H9 (cell line): Measurements from ENCODE around the gene TWF1. TPM values are rescaled to one million over a fixed set of nuclear protein-coding genes. Genes with fewer than 3 reads are reported as not detected.

ENCODE experiments used
- DNase-seq: peaks from one replicate; pipeline ENCODE4 v3.0.0-alpha.2; 2017
- H2AFZ ChIP-seq: one replicate; pipeline ENCODE4 v1.6.1; 2013; ENCODE audit warnings: mild to moderate bottlenecking, low read length, control low read depth, moderate library complexity
- H2AK5ac ChIP-seq: 2 replicates; pipeline ENCODE4 v1.6.1; 2013; ENCODE audit warnings: low read length, control low read depth, mixed read lengths; ENCODE audit not compliant: insufficient read length
- H2BK120ac ChIP-seq: one replicate; pipeline ENCODE4 v1.6.1; 2013; ENCODE audit warnings: low read depth, mild to moderate bottlenecking, low read length, control low read depth, inconsistent platforms; ENCODE audit not compliant: poor library complexity, severe bottlenecking
- H2BK12ac ChIP-seq: 2 replicates; pipeline ENCODE4 v1.6.1; 2013; ENCODE audit warnings: low read length, control low read depth, mixed read lengths, low read depth; ENCODE audit not compliant: insufficient read length
- H2BK15ac ChIP-seq: 2 replicates; pipeline ENCODE4 v1.6.1; 2013; ENCODE audit warnings: low read depth, low read length, control low read depth
- H2BK20ac ChIP-seq: one replicate; pipeline ENCODE4 v1.6.1; 2013; ENCODE audit warnings: low read depth, mild to moderate bottlenecking, low read length, control low read depth, inconsistent platforms; ENCODE audit not compliant: poor library complexity, severe bottlenecking
- H2BK5ac ChIP-seq: 2 replicates; pipeline ENCODE4 v1.6.1; 2013; ENCODE audit warnings: low read length, control low read depth, mixed read lengths; ENCODE audit not compliant: insufficient read length
- H3K14ac ChIP-seq: 2 replicates; pipeline ENCODE4 v1.6.1; 2013; ENCODE audit warnings: low read length, control low read depth; ENCODE audit not compliant: insufficient read depth
- H3K18ac ChIP-seq: 2 replicates; pipeline ENCODE4 v1.6.1; 2013; ENCODE audit warnings: low read depth, mild to moderate bottlenecking, mixed read lengths, low read length, control low read depth; ENCODE audit not compliant: insufficient read length
- H3K23ac ChIP-seq: 2 replicates; pipeline ENCODE4 v1.6.1; 2013; ENCODE audit warnings: low read length, control low read depth, mixed read lengths, low read depth; ENCODE audit not compliant: insufficient read length
- H3K23me2 ChIP-seq: 2 replicates; pipeline ENCODE4 v1.6.1; 2013; ENCODE audit warnings: low read depth, mild to moderate bottlenecking, mixed read lengths, low read length, control low read depth; ENCODE audit not compliant: insufficient read length, poor library complexity, severe bottlenecking
- H3K27ac ChIP-seq: 2 replicates; pipeline ENCODE4 v1.5.1; 2013; ENCODE audit warnings: low read length, control low read depth, mixed read lengths, low read depth; ENCODE audit not compliant: insufficient read length
- H3K27me3 ChIP-seq: 2 replicates; pipeline ENCODE4 v1.6.1; 2013; ENCODE audit warnings: low read length, control low read depth, inconsistent platforms; ENCODE audit not compliant: insufficient read depth
- H3K4ac ChIP-seq: 2 replicates; pipeline ENCODE4 v1.6.1; 2013; ENCODE audit warnings: low read depth, mild to moderate bottlenecking, control low read depth, inconsistent platforms, low read length, moderate library complexity
- H3K4me1 ChIP-seq: 2 replicates; pipeline ENCODE4 v1.6.1; 2013; ENCODE audit warnings: low read length, control low read depth, inconsistent platforms; ENCODE audit not compliant: insufficient read depth
- H3K4me2 ChIP-seq: 2 replicates; pipeline ENCODE4 v1.6.1; 2013; ENCODE audit warnings: low read length, control low read depth, mixed read lengths; ENCODE audit not compliant: insufficient read length, insufficient read depth
- H3K56ac ChIP-seq: 2 replicates; pipeline ENCODE4 v1.6.1; 2013; ENCODE audit warnings: low read depth, mild to moderate bottlenecking, mixed read lengths, low read length, control low read depth; ENCODE audit not compliant: insufficient read length
- H3K79me1 ChIP-seq: 2 replicates; pipeline ENCODE4 v1.6.1; 2013; ENCODE audit warnings: low read depth, mild to moderate bottlenecking, moderate library complexity, low read length, control low read depth, inconsistent platforms; ENCODE audit not compliant: insufficient read depth, poor library complexity, severe bottlenecking
- H3K79me2 ChIP-seq: 2 replicates; pipeline ENCODE4 v1.6.1; 2013; ENCODE audit warnings: low read length, control low read depth, inconsistent platforms; ENCODE audit not compliant: insufficient read depth
- H3K9ac ChIP-seq: 2 replicates; pipeline ENCODE4 v1.6.1; 2013; ENCODE audit warnings: low read length, control low read depth, mixed read lengths; ENCODE audit not compliant: insufficient read length; ENCODE audit errors: extremely low read depth
- H3K9me3 ChIP-seq: one replicate; pipeline ENCODE4 v1.6.1; 2013; ENCODE audit warnings: low read depth, low read length, inconsistent platforms; ENCODE audit not compliant: control insufficient read depth
- H3T11ph ChIP-seq: one replicate; pipeline ENCODE4 v1.6.1; 2013; ENCODE audit warnings: mild to moderate bottlenecking, low read length, control low read depth, inconsistent platforms
- H4K20me1 ChIP-seq: one replicate; pipeline ENCODE4 v1.6.1; 2013; ENCODE audit not compliant: control insufficient read depth, insufficient read length, insufficient read depth
- H4K5ac ChIP-seq: 2 replicates; pipeline ENCODE4 v1.6.1; 2013; ENCODE audit warnings: low read depth, mild to moderate bottlenecking, mixed read lengths, low read length, control low read depth; ENCODE audit not compliant: insufficient read length
- H4K8ac ChIP-seq: replicated peaks from 2 replicates; pipeline ENCODE4 v1.6.1; 2013; ENCODE audit warnings: low read length, control low read depth, mixed read lengths, low read depth; ENCODE audit not compliant: insufficient read length
- H4K91ac ChIP-seq: 2 replicates; pipeline ENCODE4 v1.6.1; 2013; ENCODE audit warnings: low read depth, mild to moderate bottlenecking, moderate library complexity, mixed read lengths, low read length, control low read depth; ENCODE audit not compliant: insufficient read length
- H3K27ac Mint-ChIP-seq, 3 experiments: 2 replicates in 2 of 3; 3 replicates in 1 of 3; pipeline ENCODE4 v1.8.0; 2020 to 2021; ENCODE audit warnings: mixed read lengths in 3 of 3, mild to moderate bottlenecking in 1 of 3, moderate library complexity in 1 of 3
- H3K27me3 Mint-ChIP-seq: 2 replicates; pipeline ENCODE4 v1.8.0; 2021; ENCODE audit warnings: low read depth, mild to moderate bottlenecking, moderate library complexity, mixed read lengths
- H3K36me3 Mint-ChIP-seq, 3 experiments: 2 replicates in 2 of 3; 3 replicates in 1 of 3; pipeline ENCODE4 v1.8.0; 2020 to 2021; ENCODE audit warnings: low read depth in 3 of 3, mixed read lengths in 3 of 3; ENCODE audit not compliant: insufficient read depth in 1 of 3
- H3K4me1 Mint-ChIP-seq, 2 experiments: 2 replicates each; pipeline ENCODE4 v1.8.0; 2020; ENCODE audit warnings: mixed read lengths in 2 of 2
- H3K4me3 Mint-ChIP-seq, 2 experiments: 2 replicates in 1 of 2; 3 replicates in 1 of 2; pipeline ENCODE4 v1.8.0; 2020 to 2021; ENCODE audit warnings: mild to moderate bottlenecking in 2 of 2, mixed read lengths in 2 of 2, moderate library complexity in 1 of 2
- H3K9me3 Mint-ChIP-seq, 2 experiments: 2 replicates in 1 of 2; 3 replicates in 1 of 2; pipeline ENCODE4 v1.8.0; 2020; ENCODE audit warnings: mild to moderate bottlenecking in 2 of 2, mixed read lengths in 2 of 2, moderate library complexity in 1 of 2
- WGBS: extraction: QIAGEN DNeasy Blood & Tissue Kit; methylation state at CpG from one replicate; pipeline ENCODE4 v1.1.7; 2013; ENCODE audit warnings: missing lambda C conversion rate, low lambda C conversion rate, mixed read lengths; ENCODE audit not compliant: insufficient read length; ENCODE audit errors: extremely low coverage; 5-methylcytosine and 5-hydroxymethylcytosine counted together
- total RNA-seq: library from RNA; stranded (reverse); gene quantifications from 2 replicates; pipeline ENCODE4 v1.2.1, GENCODE V29; 2021
- TF ChIP-seq, protein P1 (sequence below): fragments of 200-600 bp; sonication (generic); conservative IDR thresholded peaks from 3 replicates; pipeline ENCODE4 v1.8.0; 2021; ENCODE audit warnings: antibody characterized with exemption, mild to moderate bottlenecking

Gene TWF1
- total RNA-seq, 1 experiment from 2014 or later, result 22.8 TPM

DNA sequence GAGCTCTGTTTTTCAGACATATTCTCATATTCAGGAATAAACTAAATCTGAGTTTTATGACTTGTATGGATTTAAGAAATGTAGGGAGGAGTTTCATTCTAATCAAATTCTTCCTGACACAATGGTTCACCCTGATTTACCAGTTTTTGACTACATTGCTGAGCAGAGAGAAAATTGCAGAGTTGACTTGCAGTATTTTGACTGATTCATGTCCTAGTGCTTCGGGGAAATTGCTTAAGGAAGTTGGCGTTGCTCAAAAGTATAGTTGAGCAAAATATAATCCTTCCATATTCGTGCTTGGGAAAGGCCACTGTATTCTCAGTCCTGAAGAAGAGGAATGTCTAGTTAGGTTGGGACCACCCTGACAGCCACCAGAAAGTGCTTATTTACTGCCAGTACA lies 1.3 kb upstream of the TWF1 start:
- H4K8ac ChIP-seq, result no peak overlapping the region
- H4K20me1 ChIP-seq, result no peaks in the 10 kb centered on the region
- no peak overlapping the region for H2BK15ac ChIP-seq
- H3K27me3 Mint-ChIP-seq, result no peaks in the 10 kb centered on the region
- no peak overlapping the region for H2AFZ ChIP-seq
- no peaks in the 10 kb centered on the region for H3K27me3 ChIP-seq
- H3K4ac ChIP-seq, result no peak overlapping the region
- no peaks in the 10 kb centered on the region; a peak in 1 of 5 replicates for H3K9me3 Mint-ChIP-seq
- H4K91ac ChIP-seq, result no peak overlapping the region
- no peak overlapping the region for H3K18ac ChIP-seq
- H3K4me1 Mint-ChIP-seq, result peaks cover 8 to 13% of the 10 kb centered on the region in 2 experiments
- H3K4me1 ChIP-seq, result no peaks in the 10 kb centered on the region
- H3K9ac ChIP-seq, result no peak overlapping the region
- H3K4me2 ChIP-seq, result no peak overlapping the region
- peak overlapping the region; percentile 98 to 100; a peak in 4 of 5 replicates for H3K4me3 Mint-ChIP-seq
- H2BK120ac ChIP-seq, result no peak overlapping the region
- H3K23me2 ChIP-seq, result no peaks in the 10 kb centered on the region
- no peak overlapping the region for H3T11ph ChIP-seq
- H3K23ac ChIP-seq, result no peak overlapping the region
- no peaks in the 10 kb centered on the region; the same call in 1 of the 2 replicates for H3K79me2 ChIP-seq
- peaks cover 0 to 10% (median 6%) of the 10 kb centered on the region in 3 experiments; a peak in 6 of 7 replicates for H3K36me3 Mint-ChIP-seq
- no peak overlapping the region for H3K27ac ChIP-seq
- TF ChIP-seq, protein P1, sequence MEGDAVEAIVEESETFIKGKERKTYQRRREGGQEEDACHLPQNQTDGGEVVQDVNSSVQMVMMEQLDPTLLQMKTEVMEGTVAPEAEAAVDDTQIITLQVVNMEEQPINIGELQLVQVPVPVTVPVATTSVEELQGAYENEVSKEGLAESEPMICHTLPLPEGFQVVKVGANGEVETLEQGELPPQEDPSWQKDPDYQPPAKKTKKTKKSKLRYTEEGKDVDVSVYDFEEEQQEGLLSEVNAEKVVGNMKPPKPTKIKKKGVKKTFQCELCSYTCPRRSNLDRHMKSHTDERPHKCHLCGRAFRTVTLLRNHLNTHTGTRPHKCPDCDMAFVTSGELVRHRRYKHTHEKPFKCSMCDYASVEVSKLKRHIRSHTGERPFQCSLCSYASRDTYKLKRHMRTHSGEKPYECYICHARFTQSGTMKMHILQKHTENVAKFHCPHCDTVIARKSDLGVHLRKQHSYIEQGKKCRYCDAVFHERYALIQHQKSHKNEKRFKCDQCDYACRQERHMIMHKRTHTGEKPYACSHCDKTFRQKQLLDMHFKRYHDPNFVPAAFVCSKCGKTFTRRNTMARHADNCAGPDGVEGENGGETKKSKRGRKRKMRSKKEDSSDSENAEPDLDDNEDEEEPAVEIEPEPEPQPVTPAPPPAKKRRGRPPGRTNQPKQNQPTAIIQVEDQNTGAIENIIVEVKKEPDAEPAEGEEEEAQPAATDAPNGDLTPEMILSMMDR, result no peak
- no peak overlapping the region for H2AK5ac ChIP-seq
- H4K5ac ChIP-seq, result no peak overlapping the region
- DNase-seq, result no peak
- H3K79me1 ChIP-seq, result no peaks in the 10 kb centered on the region
- H2BK5ac ChIP-seq, result no peak overlapping the region
- no peak overlapping the region for H3K27ac Mint-ChIP-seq
- no CpG with 5 or more reads among the region's 3 CpGs for WGBS
- no peak overlapping the region for H2BK12ac ChIP-seq
- H2BK20ac ChIP-seq, result no peak overlapping the region
- H3K9me3 ChIP-seq, result no peaks in the 10 kb centered on the region
- no peak overlapping the region for H3K56ac ChIP-seq
- H3K14ac ChIP-seq, result no peak overlapping the region
